Posterior cingulate gyrus (tissue), 11 donors: ENCODE results near the gene RPGRIP1L.

ENCODE experiments used
- DNase-seq, 10 donors: peaks; one replicate each; pipeline versions ENCODE4 v3.0.0 to v3.0.0-alpha.2; 2020 to 2021; ENCODE audit warnings: mixed read lengths in 3 of 10
- intact Hi-C: fragments of 100-400 bp; cut with DNase I; formaldehyde crosslinking; loops from one replicate; pipeline ENCODE4 v1.15.1; 2023

Gene RPGRIP1L

DNA sequence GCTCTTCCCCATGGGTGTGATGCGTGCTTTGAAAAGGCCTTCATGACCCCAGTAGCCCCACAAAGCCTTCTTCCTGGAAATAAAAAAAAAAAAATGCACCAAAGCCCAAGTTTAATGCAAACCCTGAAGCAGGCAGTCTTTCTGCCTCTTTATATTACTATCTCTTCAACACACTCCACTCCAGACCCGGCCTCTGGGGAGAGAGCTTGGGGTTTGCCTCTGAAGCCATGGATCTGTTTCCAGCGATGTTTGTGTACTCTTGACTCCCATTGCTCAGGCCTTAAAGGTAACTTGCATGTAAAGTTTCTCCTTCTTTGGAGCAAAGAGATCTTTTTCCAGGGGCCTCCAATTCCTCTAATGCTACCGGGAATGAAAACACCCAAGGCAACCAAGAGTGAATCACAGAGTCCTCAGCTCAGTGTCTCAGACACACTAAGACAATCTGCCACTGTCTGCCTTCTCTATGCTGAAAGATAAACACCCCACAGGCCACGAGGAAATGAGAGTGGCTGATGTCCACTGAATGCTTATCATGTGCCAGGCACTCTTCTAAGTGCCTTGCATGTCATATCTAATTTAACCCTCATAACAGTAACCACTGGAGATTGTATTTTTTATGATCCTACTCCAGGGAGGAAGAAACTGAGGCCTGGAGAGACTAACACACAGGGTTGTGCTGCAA is 144.2 kb downstream of the RPGRIP1L start:
- no peak for DNase-seq
- intact Hi-C loops, result no loop called here

DNA sequence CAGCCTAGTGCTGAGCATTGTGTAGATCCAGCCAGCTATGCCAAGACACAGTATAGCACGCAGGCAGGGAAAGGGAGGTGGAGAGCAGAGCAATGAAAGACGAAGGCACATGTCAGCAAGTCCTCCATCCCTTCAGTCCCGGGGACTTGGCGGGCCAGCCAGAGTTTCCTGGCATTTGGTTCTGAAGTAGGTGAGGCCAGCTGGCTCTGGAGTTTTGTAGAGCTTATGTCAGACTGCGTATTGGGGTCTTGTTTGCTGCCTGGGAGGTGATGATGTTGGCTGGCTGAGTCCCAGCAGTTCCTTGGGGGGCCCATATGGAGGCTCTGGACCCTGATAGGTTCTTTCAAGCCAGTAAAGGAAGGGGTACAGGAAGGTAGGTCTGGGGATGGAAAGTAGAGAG is 144.9 kb downstream of the RPGRIP1L start:
- intact Hi-C loops, result no loop called here
- peak in 1 of 10 donors; percentile 73 for DNase-seq

DNA sequence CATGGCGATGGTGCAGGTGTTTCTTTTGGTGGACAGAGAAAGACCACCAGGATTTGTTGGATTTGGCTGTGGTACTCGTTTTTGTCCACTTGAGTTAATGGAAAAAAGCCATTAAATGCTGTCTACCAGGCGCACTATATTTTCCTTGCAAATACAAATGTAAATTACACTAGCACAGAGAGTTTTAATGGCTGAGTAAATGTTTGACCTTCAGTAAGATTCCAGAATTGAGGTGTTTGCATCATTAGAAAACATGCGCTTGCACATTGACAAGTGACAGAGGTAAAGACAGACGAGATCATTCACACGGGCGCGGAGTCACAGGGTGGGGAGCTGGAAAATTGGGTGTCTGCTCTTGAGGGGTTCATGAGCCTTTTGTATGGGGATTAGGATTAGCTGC is 147.1 kb downstream of the RPGRIP1L start:
- DNase-seq, result no peak
- intact Hi-C loops, result no loop called here

DNA sequence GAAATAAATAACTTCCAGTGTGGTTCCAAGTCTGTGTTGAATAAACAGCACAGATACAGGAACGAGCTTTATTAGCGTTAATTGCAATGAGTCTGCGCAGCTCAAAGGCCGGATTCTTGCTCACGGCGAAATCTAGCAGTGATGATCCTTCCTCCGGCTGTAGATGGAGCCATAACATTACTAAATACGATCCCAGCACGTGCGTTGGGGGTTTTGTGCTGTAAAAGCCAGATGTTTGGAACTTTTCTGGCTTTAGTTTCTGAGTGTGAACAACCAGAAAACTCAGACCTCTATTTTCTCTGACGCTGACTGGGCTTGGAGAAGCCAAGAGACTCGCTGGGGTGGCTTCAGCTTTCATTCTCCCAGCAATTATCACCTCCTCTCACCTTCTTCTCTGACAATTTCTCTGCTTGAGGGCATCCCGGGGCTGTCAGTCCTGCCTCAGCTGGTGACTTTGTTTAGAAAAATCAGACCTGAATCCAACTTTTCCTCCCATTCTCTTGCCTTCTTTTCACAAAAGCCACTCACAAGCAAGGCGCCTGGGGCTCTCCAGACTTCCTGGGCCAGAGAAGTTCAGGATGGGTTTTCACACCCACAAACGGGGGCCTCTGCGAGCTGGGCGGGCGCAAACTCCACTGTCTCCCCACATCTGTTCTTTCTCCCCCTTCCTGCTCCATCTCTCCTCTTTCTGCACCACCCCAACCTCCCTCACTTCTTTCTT is 153.5 kb downstream of the RPGRIP1L start:
- peak in 8 of 10 donors; percentile 26 to 92 (median 51) for DNase-seq
- intact Hi-C loops, result no loop called here
